ENCODE results near the gene SLC26A11. TPM values are rescaled to one million over a fixed set of nuclear protein-coding genes. Genes with fewer than 3 reads are reported as not detected.
"Not testable (repeated sequence)": the region's sequence is repeated elsewhere in the genome, so short reads cannot be mapped to it uniquely, and the experiment has no call there.

SLC26A11 gene
- total RNA-seq, 4 donors from 2014 or later, result 25.1 to 65.3 (median 31.7) TPM

- Histone ChIP-seq H3K27ac (no peak overlapping the region), H3K4me3 (replicated peaks in 1 of 3) (no peak overlapping the region), H3K9me3 (no peaks in the 10 kb centered on the region), H3K36me3 (peaks cover 47 to 54% of the 10 kb centered on the region in 2 donors), H3K4me1 (no peaks in the 10 kb centered on the region), H3K27me3 (no peaks in the 10 kb centered on the region)
- no peak for DNase-seq
- intact Hi-C loops (cut with DNase I), result no loop called here
- WGBS, 2 donors, result 98% methylated on average over 9 to 10 of the region's 10 CpGs
- no peak for TF ChIP-seq POLR2A (IDR thresholded peaks at IDR 0.05)
- TF ChIP-seq CTCF (IDR thresholded peaks at IDR 0.05), result no peak
These were observed 17.2 kb downstream of the SLC26A11 start for GRCh38 chr17:80237386-80237785.

GRCh38 chr17:80242505-80242904 lies 22.3 kb downstream of the SLC26A11 start:
- Histone ChIP-seq H3K36me3 (peaks cover 52 to 57% of the 10 kb centered on the region in 2 donors), H3K27me3 (no peaks in the 10 kb centered on the region), H3K4me1 (no peaks in the 10 kb centered on the region), H3K4me3 (replicated peaks in 1 of 3) (no peak overlapping the region), H3K27ac (no peak overlapping the region), H3K9me3 (no peaks in the 10 kb centered on the region)
- DNase-seq, result no peak
- intact Hi-C loops (cut with DNase I), result no loop called here
- TF ChIP-seq POLR2A (IDR thresholded peaks at IDR 0.05), result no peak
- 88 to 94% methylated on average over 13 to 14 of the region's 14 CpGs for WGBS, 2 donors

GRCh38 chr17:80243526-80244433 lies 23.6 kb downstream of the SLC26A11 start:
- H3K36me3 ChIP-seq, result peaks cover 49 to 53% of the 10 kb centered on the region in 2 donors
- no peaks in the 10 kb centered on the region for H3K4me1 ChIP-seq
- TF ChIP-seq CTCF (IDR thresholded peaks at IDR 0.05), result no peak
- TF ChIP-seq POLR2A (IDR thresholded peaks at IDR 0.05), result no peak
- no peak overlapping the region for H3K4me3 ChIP-seq (replicated peaks in 1 of 3)
- intact Hi-C loops (cut with DNase I), result no loop called here
- H3K27ac ChIP-seq, result no peak overlapping the region
- H3K9me3 ChIP-seq, result no peaks in the 10 kb centered on the region
- DNase-seq, result no peak
- no peaks in the 10 kb centered on the region for H3K27me3 ChIP-seq
- WGBS, 2 donors, result 93 to 97% methylated on average over 19 to 26 of the region's 26 CpGs

DNA sequence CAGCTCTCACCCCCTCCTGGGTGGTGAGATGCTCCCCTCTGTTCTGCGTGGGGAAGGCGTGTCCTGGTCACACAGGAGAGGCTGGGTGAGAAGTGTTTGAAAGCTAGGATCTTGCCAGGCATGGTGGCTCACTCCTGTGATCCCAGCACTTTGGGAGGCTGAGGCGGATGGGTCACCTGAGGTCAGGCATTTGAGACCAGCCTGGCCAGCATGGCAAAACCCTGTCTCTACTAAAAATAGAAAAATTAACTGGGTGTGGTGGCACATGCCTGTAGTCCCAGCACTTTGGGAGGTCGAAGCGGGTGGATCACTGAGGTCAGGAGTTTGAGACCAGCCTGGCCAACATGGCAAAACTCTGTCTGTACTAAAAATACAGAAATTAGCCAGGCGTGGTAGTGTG lies 24.2 kb downstream of the SLC26A11 start:
- DNase-seq; H3K27ac ChIP-seq; H3K4me3 ChIP-seq (replicated peaks in 1 of 3); H3K9me3 ChIP-seq; H3K4me1 ChIP-seq; H3K27me3 ChIP-seq; intact Hi-C loops (cut with DNase I): not testable (repeated sequence)
- H3K36me3 ChIP-seq, result peaks cover 55 to 56% of the 10 kb centered on the region in 2 donors
- 94 to 99% methylated on average over 6 of the region's 6 CpGs for WGBS, 2 donors

GRCh38 chr17:80244871-80245509 lies 24.8 kb downstream of the SLC26A11 start:
- no peaks in the 10 kb centered on the region for H3K9me3 ChIP-seq
- 92 to 94% methylated on average over 22 of the region's 22 CpGs for WGBS, 2 donors
- no peak overlapping the region for H3K27ac ChIP-seq
- intact Hi-C loops (cut with DNase I), result no loop called here
- no peak overlapping the region for H3K4me3 ChIP-seq (replicated peaks in 1 of 3)
- H3K36me3 ChIP-seq, result peaks cover 52 to 55% of the 10 kb centered on the region in 2 donors
- no peaks in the 10 kb centered on the region for H3K4me1 ChIP-seq
- H3K27me3 ChIP-seq, result no peaks in the 10 kb centered on the region
- TF ChIP-seq POLR2A (IDR thresholded peaks at IDR 0.05) (no peak), CTCF (IDR thresholded peaks at IDR 0.05) (no peak)
- DNase-seq, result no peak

Data from thyroid gland (tissue), 4 donors.